NCI-H1694 (cell line): ENCODE measurements around the gene CCL15.

ENCODE experiments used
- DNase-seq: peaks from one replicate; lab custom pipeline; 2025; lab: John Stamatoyannopoulos, UW

Gene CCL15

DNA sequence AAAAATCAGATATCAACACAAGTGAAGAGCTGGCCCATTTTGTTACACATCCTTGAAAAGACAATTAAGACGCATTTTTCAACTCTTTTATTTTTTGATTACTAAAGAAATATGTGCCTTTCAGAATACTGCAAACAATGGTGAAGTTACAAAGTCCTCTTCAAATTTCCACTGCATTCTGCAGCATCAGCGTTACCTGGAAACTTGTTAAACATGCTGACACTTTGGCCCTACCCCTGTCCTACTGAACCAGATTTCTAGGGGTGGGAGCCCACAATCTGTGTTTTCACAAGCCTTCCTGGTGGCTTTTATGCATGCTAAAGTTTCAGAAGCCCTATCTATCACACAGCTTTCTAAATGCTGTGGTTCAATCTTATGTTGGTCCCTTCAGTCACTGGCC is 10.3 kb downstream of the CCL15 start:
- DNase-seq, result no peak

- DNase-seq, result no peak
These were observed 13.2 kb downstream of the CCL15 start for GRCh38 chr17:35988164-35988563.

GRCh38 chr17:35986643-35987042 is 14.7 kb downstream of the CCL15 start, which contains the start of gene CCL14:
Gene CCL14, minus strand, starts transcription at chr17:35986729. Its CDS starts 80 bp downstream, at chr17:35986649.
- DNase-seq, result no peak

DNA sequence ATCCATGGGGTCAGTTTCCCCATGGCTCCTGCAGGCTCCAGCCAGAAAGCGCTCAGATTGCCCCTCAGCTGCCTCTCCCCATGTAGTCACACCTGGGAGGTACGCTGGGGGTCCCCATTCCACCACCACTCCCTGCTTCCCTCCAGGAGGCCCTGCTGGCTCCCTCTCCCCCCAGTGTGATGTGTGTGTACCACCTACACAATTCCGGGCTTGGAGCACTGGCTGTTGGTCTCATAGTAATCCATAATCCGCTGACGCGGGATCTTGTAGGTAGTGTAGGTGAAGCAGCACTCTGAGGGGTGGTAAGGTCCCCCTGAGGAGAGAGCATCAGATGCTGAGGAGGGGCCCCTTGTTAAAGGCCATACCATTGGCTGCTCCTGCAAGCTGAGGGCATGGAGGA is 17.2 kb downstream of the CCL15 start:
- no peak for DNase-seq

DNA sequence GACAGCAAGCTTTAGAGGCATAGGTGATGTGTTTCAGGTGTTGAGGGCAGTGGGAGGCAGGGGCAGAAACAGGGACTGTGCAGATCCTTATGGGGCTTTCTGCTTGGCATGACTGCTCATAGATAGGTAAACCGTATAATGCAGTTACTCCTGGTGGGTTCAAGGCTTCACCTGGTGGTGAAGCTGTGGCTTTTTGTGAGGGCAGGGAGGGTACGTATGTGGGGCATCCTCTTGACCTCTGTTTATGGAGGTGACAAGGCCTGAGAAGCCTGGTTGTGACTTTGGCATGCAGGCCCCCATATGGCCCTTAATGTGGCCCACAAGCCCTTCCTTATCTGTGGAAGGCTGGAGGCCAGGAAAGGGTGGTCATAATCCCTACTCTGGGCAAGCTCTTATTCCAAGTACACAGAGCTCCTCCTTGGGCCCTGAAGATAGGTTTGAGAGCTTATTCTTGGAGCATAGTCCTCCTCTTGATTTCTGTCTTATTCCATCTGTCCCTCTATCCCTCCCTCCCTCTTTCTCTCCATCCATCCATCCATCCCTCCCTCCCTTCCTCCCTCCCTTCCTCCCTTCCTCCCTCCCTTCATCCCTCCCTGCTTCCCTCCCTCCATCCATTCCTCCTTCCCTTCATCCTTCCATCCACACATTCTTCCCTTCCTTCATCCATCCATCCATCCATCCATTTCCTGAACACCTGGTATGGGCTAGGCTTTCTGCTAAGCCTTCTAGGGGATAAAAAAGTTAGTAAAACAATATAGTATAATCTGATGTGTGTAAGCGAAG is 18.8 kb downstream of the CCL15 start:
- no peak for DNase-seq

DNA sequence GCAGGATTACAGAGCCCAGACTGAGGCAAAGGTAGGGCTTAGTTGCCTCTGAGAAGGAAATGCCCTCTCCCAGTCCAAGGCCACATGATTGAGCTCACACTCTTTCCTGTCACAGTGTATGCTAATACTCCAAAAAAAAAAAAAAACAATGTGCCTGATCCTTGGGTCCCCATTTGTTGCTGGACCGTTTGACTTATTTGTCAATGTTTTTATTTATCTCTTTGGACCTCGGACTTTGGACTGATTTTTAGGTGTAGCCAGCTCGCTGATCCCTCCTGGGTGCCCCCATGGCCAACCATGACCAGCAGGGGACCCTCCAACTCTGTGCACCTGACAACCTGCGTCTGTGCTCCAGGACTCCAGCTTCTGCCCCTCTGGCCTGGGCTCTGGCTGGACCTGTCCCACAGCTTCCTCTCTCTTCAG is 19.4 kb downstream of the CCL15 start:
- no peak for DNase-seq

GRCh38 chr17:35981246-35981645 is 20.1 kb downstream of the CCL15 start, which contains the start of gene CCL16:
Gene CCL16, minus strand, starts transcription at chr17:35981497. Its CDS starts 77 bp downstream, at chr17:35981420.
- DNase-seq, result no peak

GRCh38 chr17:35978346-35978745 is 23.0 kb downstream of the CCL15 start:
- DNase-seq, result no peak

GRCh38 chr17:35977509-35977908 is 23.8 kb downstream of the CCL15 start:
- no peak for DNase-seq

DNA sequence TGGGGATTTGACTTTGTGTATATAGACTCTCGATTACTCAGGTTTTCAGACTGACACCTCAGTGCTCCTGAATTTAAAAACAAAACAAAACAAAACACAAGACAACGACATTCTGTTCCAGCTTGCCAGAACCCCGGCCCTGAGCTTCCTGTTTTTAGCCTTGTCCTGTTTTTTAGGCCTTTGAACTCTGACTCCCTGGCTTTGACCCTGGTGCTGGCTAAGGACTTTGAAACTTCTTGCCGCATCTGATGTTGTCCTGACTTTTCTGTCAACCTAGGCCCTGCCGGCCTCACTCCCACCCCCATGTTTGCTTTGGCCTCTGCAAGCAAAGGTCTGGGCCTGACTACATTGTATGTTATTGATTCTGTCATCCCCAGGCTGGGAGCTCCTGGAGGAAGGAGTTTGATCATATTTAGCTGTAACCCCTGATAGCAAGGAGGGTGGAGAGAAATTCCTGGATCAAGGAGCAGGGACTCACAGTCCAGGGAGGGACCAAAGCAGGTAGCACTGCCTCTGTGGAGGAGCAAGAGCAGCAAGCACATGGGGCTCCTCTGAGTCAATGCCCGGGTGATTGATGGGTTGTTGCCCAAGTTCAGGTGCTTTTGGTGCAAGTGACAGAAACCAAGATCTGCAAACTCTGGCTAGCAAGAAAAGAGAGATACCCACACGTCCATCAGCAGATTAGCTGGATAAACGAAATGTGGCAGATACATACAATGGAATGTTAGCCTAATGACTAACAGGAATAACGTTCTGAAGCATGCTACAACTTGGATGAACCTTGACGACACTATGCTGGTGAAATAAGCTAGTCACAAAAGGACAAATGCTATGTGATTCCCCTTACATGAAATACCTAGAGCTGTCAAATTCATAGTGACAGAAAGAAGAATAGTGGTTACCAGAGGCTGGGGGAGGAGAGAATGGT is 27.8 kb downstream of the CCL15 start:
- no peak for DNase-seq

- no peak for DNase-seq
These were observed 28.4 kb downstream of the CCL15 start for GRCh38 chr17:35972945-35973332.

DNA sequence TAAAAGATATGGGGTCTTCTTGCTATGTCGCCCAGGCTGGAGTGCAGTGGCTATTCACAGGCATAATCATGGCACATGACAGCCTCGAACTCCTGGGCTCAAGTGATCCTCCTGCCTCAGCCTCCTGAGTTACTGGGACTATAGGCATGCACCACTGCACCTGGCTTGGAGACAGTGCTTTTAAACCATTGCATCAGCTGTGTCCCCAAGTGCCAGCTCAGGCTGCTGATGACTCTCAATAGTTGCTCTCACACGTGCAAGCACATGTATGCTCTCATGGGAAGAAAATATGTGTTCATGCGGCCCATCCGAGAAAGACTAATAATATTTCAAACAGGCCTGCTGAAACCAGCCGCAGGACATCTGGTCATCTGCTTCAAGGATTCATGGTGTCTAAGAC is 28.8 kb downstream of the CCL15 start:
- DNase-seq, result no peak

DNA sequence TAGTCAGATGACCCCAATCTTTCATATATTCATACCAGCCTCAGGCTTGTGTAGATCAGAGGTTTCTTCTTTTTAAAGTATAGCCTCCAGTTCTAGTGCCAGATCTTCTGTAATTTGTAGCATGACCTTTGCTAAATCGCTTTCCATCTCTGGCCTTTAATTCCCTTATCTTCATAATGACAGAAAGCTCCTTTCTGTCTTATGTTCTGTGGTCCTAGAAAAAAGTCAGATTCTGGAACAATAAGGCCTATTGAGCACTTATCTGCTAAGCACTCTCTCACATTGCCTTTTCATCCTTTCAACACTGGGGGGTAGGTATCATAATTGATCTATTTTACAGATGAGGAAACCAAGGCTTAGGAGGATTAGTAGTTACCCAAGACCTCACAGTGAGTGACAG is 29.3 kb downstream of the CCL15 start:
- no peak for DNase-seq

- peak; percentile 86 for DNase-seq
These were observed 31.6 kb downstream of the CCL15 start for GRCh38 chr17:35969558-35970380.

DNA sequence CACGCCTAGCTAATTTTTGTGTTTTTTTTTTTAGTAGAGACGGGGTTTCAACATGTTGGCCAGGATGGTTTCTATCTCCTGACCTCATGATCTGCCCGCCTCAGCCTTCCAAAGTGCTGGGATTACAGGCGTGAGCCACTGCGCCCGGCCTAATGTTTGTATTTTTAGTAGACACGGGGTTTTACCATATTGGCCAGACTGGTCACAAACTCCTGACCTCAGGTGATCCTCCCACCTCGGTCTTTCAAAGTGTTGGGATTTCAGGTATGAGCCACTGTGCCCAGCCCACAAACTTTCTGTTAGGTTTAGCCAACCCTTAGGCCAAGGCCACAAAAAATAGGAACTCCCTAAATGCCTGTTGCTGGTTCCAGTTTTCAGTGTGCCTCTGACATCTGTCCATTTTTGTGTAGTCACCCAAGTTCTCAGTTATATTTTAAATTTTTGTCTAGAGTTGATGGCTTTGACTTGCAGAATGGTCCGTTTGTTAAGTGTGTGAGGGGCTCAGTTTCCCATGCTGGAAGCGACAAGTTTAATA is 32.8 kb downstream of the CCL15 start:
- no peak for DNase-seq

DNA sequence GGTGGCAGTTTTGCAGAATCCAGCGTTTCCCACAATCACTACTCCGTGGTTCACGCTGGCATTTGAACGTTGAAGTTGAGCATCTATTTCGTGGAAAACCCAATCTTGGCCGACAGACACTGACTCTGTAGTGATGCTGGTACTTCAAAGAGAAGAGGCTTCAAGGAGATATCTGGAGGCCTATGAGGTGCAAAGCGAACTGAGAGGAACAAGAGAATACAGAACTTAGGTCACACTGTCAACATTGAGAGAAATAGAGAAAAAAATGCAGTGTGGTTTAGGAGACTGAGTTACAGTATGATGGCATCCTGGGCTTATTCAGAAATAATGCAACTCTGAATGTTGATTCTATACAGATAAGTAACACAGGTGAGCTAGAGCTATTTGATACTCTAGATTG is 36.1 kb downstream of the CCL15 start:
- no peak for DNase-seq

GRCh38 chr17:35963663-35964062 is 37.7 kb downstream of the CCL15 start:
- DNase-seq, result no peak

DNA sequence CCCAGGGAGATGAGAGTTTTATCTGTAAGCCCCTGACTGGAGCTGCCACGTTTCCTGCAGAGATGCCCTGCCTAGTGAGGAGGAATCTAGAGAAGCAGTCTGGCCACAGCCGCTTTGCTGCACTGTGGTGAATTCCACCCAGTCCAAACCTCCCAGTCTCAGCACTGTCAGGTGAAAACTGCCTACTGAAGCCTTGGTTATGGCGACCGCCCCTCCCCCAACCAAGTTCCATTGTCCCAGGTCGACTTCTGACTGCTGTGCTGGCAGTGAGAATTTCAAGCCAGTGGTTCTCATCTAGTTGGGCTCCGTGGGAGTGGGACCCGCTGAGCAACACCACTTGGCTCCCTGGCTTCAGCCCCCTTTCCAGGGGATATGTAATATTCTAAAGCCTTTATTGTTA is 47.6 kb downstream of the CCL15 start:
- no peak for DNase-seq

GRCh38 chr17:35949401-35949800 is 52.0 kb downstream of the CCL15 start:
- no peak for DNase-seq

GRCh38 chr17:35948092-35948491 is 53.3 kb downstream of the CCL15 start:
- no peak for DNase-seq
